ENCODE data around the gene CTNNAL1.
"Not testable (repeated sequence)": the region's sequence is repeated elsewhere in the genome, so short reads cannot be mapped to it uniquely, and the experiment has no call there.

Gene CTNNAL1

GRCh38 chr9:108980893-108981292, 32.4 kb downstream of the CTNNAL1 start:
- no peak for DNase-seq

DNA sequence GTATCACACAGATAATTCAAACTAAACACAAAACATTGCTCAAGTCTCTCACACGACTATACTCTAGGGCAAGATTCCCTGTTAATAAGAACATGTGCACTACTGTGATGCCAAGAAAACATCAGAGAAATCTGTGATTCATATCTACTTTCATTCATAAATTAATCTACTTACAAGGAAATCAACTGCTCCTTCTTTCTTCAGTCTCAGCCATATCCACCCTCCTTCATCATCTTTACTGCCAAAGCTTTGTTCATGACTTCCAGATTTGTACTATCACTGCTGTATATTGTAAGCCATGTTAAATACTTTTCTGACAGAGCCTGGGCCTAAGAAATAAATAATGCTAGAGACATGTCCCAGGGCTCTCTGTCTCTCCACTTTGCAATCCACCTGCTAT, 35.1 kb downstream of the CTNNAL1 start:
- no peak for DNase-seq

DNA sequence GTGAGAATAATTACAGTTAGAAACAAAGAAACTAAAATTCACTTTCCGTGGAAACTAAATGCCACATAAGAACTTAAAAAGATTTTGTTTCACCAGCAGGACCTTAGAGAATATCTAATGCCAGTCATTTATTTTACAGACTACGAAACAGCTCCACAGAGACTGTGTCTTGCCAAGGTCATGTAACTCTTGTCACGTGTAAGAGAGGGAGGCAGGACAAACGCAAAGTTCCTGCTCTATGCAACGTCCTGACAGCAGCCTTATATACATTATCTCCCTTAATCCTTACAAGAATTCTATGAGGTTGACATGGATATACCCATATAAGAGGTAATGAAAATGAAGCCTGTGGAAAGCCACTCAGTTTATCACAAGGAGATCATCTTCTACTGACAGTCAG, 39.4 kb downstream of the CTNNAL1 start:
- no peak for DNase-seq

GRCh38 chr9:108972626-108973209, 40.6 kb downstream of the CTNNAL1 start:
- DNase-seq = no peak

DNA sequence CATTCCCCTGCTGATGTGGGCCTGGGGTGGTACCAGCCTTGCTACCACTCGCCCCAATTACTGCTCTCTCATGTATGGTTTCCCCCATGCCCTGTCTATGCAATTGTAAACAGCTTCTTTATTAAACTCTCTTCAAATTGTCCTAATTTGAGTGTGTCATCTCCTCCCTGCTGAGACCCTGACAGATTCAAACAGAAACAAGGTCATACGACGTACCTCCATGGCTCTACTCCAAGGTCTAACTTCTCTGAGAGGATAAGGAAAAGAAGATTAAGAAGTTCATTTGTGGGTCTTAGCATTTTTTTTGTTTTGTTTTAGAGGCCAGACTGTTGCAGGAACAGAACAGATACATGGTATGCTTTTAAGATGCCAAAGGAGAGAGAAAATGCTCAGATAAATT, 41.1 kb downstream of the CTNNAL1 start:
- DNase-seq = no peak

DNA sequence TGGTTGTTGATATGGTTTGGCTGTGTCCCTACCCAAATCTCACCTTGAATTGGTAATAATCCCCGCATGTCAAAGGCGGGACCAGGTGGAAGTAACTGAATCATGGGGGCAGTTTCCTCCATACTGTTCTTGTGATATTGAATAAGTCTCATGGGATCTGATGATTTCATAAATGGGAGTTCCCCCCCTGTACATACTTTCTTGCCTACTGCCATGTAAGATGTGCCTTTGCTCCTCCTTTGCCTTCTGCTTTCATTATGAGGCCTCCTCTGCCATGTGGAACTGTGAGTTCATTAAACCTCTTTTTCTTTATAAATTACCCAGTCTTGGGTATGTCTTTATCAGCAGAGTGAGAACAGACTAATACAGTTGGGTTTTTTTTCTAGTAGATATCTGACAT, 41.9 kb downstream of the CTNNAL1 start:
- DNase-seq = not testable (repeated sequence)

DNA sequence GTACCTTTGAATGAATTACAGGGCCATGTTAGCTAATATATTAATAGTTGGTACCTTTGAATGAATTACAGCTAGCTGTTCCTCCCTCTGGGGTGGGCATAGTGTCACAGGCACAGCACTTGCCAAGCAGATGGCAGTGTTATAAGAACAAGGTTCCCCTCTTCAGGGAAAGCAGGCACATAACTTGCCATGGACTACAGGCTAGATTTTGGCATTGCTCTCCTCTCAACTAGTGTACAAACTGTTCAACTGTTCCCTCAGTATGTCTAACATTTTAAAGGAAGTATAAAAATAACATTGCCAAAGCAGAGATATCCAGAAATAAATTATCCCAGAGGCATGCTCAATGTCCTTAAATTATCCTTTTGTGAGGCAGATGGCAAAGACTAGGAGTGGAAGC, 45.4 kb downstream of the CTNNAL1 start:
- DNase-seq = no peak

DNA sequence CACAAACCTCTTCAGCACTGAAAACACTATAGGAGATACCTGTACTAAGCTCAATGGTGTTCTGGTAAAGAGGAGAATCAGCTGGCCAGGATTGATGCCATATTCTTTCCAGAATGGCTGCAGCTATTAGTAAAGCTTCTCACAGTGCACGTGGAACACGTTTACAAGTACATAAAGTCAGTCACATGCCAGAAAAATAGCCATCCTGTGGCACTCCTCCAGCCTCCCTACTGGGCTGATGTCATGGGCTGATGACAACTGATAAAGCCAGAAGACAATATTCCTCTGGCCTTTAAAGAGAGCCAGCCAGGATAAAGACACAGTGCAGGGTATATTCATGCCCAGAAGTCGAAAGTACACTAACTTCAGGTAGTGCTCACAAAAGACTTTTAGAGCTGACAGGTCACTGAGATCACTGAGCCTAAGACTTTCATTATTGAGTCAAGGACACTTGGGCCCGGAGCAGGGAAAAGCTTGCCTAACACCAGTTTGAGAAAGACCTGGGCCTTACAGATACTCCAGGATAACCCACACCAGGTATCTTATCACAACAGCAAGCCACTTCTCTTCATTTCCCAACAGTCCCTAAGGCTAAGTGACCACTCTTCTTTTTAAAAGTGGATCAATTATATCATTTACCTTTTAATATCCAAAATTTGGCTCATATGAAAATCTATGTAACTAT, 49.7 kb downstream of the CTNNAL1 start:
- DNase-seq = no peak

GRCh38 chr9:108961151-108961550, 52.1 kb downstream of the CTNNAL1 start:
- no peak for DNase-seq

GRCh38 chr9:108960331-108960730, 53.0 kb downstream of the CTNNAL1 start:
- DNase-seq = no peak

- no peak for DNase-seq
Observed at GRCh38 chr9:108956631-108957026, 56.7 kb downstream of the CTNNAL1 start.

- no peak for DNase-seq
Observed at GRCh38 chr9:108956022-108956630, 57.2 kb downstream of the CTNNAL1 start.

- peak in 1 of 2 donors; percentile 50 for DNase-seq
Observed at GRCh38 chr9:108953983-108954574, 59.2 kb downstream of the CTNNAL1 start.

GRCh38 chr9:108951578-108951977, 61.7 kb downstream of the CTNNAL1 start:
- no peak for DNase-seq

GRCh38 chr9:108950168-108950567, 63.1 kb downstream of the CTNNAL1 start:
- DNase-seq = no peak

DNA sequence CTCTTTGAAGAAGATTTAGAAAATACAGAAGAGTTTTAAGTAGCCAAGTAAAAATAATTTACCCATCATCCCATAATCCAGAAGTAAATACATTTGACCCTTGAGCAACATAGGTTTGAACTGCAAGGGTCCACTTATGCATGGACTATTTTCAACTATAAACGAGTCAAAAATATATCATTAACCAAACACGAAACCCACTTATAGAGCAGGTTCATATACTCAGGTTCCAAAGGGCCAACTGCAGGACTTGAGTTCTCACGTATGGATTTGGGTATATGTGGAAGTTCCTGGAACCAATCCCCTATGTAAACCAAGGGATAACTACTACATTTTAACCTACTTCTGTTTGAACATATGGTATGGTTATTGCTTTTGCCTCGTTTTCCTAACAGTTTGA, 73.3 kb downstream of the CTNNAL1 start:
- no peak for DNase-seq

DNA sequence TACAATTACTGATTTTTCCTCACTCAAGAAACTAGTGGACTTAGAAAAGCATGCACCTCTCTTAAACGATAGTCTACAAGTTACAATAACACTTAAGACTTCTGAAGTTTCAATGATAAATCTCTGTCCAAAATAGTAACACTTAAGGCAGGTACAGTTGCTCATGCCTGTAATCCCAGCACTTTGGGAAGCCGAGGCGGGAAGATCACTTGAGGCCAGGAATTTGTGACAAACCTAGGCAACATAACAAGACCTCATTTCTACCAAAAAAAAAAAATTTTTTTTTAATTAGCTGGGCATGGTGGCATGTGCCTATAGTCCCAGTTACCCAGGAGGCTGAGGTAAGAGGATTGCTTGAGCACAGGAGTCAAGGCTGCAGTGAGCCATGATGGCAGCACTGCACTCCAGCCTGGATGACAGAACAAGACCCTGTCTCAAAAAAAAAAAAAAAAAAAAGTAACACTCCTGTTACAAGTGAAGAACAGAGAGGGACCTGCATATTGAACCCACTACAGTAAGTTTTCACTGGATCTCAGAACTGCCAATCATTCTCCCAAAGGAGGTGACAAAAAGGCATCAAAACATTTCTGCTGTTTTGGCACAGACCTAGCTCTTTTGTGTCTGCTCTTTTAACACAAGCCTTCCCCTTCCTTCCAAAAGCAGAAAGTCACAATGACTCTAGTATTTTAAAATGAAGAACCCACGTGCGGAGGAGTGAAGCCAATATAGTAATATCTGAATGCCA, 75.6 kb downstream of the CTNNAL1 start:
- DNase-seq = no peak

DNA sequence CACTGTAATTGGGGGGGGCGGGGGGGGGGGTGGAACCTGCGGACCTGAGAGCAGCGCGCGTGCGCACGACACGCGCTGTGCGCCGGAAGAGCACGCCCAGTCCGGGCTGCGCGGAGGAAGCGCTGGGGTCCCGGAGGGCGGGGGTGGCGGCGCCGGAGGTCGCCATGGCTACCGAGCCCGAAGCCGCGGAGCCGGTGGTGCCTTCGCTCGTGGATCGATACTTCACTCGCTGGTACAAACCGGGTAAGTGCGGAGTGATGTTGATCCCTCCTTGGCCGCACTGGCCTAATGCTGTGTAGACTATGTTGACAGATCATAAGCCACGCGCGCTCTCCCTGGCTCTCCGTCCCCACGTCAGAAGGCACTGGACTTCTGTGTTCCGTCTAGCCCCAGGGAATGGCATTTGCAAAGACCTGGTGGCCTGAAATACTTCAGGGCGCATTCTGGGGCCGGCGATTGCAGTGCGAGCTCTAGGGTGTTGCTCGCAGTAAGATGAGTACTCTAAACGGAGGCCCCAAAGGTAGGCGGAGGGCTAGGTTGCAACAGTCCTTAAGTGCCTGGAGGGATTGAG, 78.9 kb downstream of the CTNNAL1 start, which contains the start of gene ABITRAM:
TSS of gene ABITRAM (plus strand) at position 78 of the 571 bp plus-strand sequence. CDS start at position 165, 87 bp downstream.
- peak; percentile 84 to 86 for DNase-seq

GRCh38 chr9:108933718-108934322, 79.5 kb downstream of the CTNNAL1 start, which contains the start of gene ELP1:
Gene ELP1, minus strand, starts transcription at chr9:108934124. Its CDS starts 2,978 bp downstream, at chr9:108931146.
- DNase-seq = peak; percentile 91 to 94

- no peak for DNase-seq
Observed at GRCh38 chr9:108933231-108933717, 80.0 kb downstream of the CTNNAL1 start.

DNA sequence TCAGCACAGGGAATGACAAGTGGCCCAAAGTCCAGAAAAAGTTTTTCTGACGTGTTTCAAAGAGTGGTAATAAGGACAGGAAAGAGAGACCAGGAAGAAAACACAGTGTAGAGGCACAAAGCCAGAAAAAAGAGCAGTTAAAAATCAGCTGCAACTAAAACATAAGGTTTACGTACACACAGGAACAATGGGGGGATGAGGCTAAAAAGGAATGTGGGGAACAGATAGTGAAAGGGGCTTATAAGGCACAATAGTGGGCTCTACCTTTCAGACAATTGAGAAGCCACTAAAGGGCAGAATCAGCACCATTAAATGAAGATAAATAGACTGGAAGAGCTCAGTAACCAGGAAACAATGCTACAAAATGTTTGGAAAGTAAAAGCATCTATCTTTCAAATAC, 84.9 kb downstream of the CTNNAL1 start:
- no peak for DNase-seq

DNA sequence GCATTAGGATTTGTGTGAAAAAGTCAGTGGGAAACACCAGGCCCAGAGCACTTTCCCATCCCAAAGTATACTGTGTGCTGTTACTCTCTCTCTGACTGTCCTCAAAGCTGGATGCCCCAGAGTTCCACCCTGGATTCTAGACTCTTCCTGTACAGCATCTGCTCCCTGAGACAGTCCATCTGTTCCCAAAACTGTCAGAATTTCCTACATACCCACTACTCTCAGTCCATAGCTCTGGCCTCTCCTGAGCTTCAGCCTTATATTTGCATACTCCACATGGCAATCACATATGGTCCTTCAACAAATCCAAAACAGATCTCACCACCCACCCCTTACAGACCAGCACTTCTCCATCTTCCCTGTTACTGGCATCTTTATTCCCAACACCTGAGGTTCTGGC, 88.8 kb downstream of the CTNNAL1 start:
- no peak for DNase-seq

All from CD4-positive, alpha-beta T cell treated with Interferon alpha-2 for 1 hour (primary cell).